ENCODE data around the gene SNRNP27. TPM values are rescaled to one million over a fixed set of nuclear protein-coding genes. Genes with fewer than 3 reads are reported as not detected.
A peak's percentile ranks its signal among the peaks of the same experiment; 100 is the strongest.

Gene SNRNP27
- total and polyA plus RNA-seq, 2 donors from 2014 or later: 33.6 to 42.6 TPM

GRCh38 chr2:69939722-69940121, 46.0 kb downstream of the SNRNP27 start:
- Histone ChIP-seq H3K36me3 (ENCODE audit: control insufficient read depth in 2 of 3, insufficient read depth in 3 of 3, low read length in 3 of 3) (peaks cover 4 to 42% (median 27%) of the 10 kb centered on the region in 3 donors), H3K4me1 (ENCODE audit: control insufficient read depth in 2 of 3, insufficient read depth in 2 of 3, low read depth in 1 of 3, low read length in 3 of 3) (no peaks in the 10 kb centered on the region), H3K9ac (ENCODE audit: low read length in 3 of 3) (no peak overlapping the region), H3K9me3 (ENCODE audit: control insufficient read depth in 2 of 3, insufficient read depth in 1 of 3, low read length in 3 of 3) (no peaks in the 10 kb centered on the region), H3K4me3 (ENCODE audit: low read length in 3 of 3) (no peak overlapping the region), H3K27me3 (ENCODE audit: control insufficient read depth, insufficient read depth, low read length) (no peaks in the 10 kb centered on the region), H3K27ac (ENCODE audit: low read depth in 2 of 2, low read length in 2 of 2) (no peak overlapping the region)
- TF ChIP-seq CTCF (IDR thresholded peaks at IDR 0.05; ENCODE audit: borderline replicate concordance, extremely low read depth, insufficient read depth): no peak
- intact Hi-C loops (cut with DNase I): loop anchor here (10.0 kb wide), 1 partner anchor 125 kb away; no protein-coding TSS in a partner anchor
- no peak for FAIRE-seq
- peak in 1 of 5 donors; percentile 56 for DNase-seq

- FAIRE-seq (no peak), DNase-seq (no peak)
- Histone ChIP-seq H3K9ac (ENCODE audit: low read length in 3 of 3) (no peak overlapping the region), H3K27me3 (ENCODE audit: control insufficient read depth, insufficient read depth, low read length) (no peaks in the 10 kb centered on the region), H3K4me3 (ENCODE audit: low read length in 3 of 3) (no peak overlapping the region), H3K36me3 (ENCODE audit: control insufficient read depth in 2 of 3, insufficient read depth in 3 of 3, low read length in 3 of 3) (peaks cover 0 to 34% (median 22%) of the 10 kb centered on the region in 3 donors), H3K4me1 (ENCODE audit: control insufficient read depth in 2 of 3, insufficient read depth in 2 of 3, low read depth in 1 of 3, low read length in 3 of 3) (no peaks in the 10 kb centered on the region), H3K9me3 (ENCODE audit: control insufficient read depth in 2 of 3, insufficient read depth in 1 of 3, low read length in 3 of 3) (no peaks in the 10 kb centered on the region), H3K27ac (ENCODE audit: low read depth in 2 of 2, low read length in 2 of 2) (no peak overlapping the region)
- intact Hi-C loops (cut with DNase I): no loop called here
- TF ChIP-seq CTCF (IDR thresholded peaks at IDR 0.05; ENCODE audit: borderline replicate concordance, extremely low read depth, insufficient read depth): no peak
Measured at GRCh38 chr2:69940691-69941090, 46.9 kb downstream of the SNRNP27 start.

- no peak for FAIRE-seq
- Histone ChIP-seq H3K27me3 (ENCODE audit: control insufficient read depth, insufficient read depth, low read length) (no peaks in the 10 kb centered on the region), H3K4me3 (ENCODE audit: low read length in 3 of 3) (no peak overlapping the region), H3K27ac (ENCODE audit: low read depth in 2 of 2, low read length in 2 of 2) (no peak overlapping the region), H3K4me1 (ENCODE audit: control insufficient read depth in 2 of 3, insufficient read depth in 2 of 3, low read depth in 1 of 3, low read length in 3 of 3) (no peaks in the 10 kb centered on the region), H3K9ac (ENCODE audit: low read length in 3 of 3) (no peak overlapping the region), H3K9me3 (ENCODE audit: control insufficient read depth in 2 of 3, insufficient read depth in 1 of 3, low read length in 3 of 3) (no peaks in the 10 kb centered on the region), H3K36me3 (ENCODE audit: control insufficient read depth in 2 of 3, insufficient read depth in 3 of 3, low read length in 3 of 3) (peaks cover 0 to 18% (median 5%) of the 10 kb centered on the region in 3 donors)
- no peak for TF ChIP-seq CTCF (IDR thresholded peaks at IDR 0.05; ENCODE audit: borderline replicate concordance, extremely low read depth, insufficient read depth)
- no peak for DNase-seq
- intact Hi-C loops (cut with DNase I): no loop called here
Measured at GRCh38 chr2:69943000-69943842, 49.5 kb downstream of the SNRNP27 start.

All from kidney (tissue), 14 donors.